Left ventricle myocardium inferior (tissue), 1 donor: ENCODE measurements around the gene TECPR1. TPM values are rescaled to one million over a fixed set of nuclear protein-coding genes. Genes with fewer than 3 reads are reported as not detected.

Source experiments
- DNase-seq: peaks from one replicate; pipeline ENCODE4 v3.0.0-alpha.2; 2020
- H3K27ac ChIP-seq: fragments of 200-600 bp; replicated peaks from 2 replicates; pipeline ENCODE4 v1.8.0; 2021
- H3K27me3 ChIP-seq: fragments of 200-600 bp; 2 replicates; pipeline ENCODE4 v1.8.0; 2021; ENCODE audit warnings: low read depth
- H3K36me3 ChIP-seq: fragments of 200-600 bp; 2 replicates; pipeline ENCODE4 v1.8.0; 2021
- H3K4me1 ChIP-seq: fragments of 200-600 bp; 2 replicates; pipeline ENCODE4 v1.8.0; 2021
- H3K4me3 ChIP-seq: fragments of 200-600 bp; 2 replicates; pipeline ENCODE4 v1.8.0; 2021; ENCODE audit warnings: mild to moderate bottlenecking, moderate library complexity
- H3K9me3 ChIP-seq: fragments of 200-600 bp; replicated peaks from 2 replicates; pipeline ENCODE4 v1.8.0; 2021
- intact Hi-C: fragments of 100-400 bp; cut with micrococcal nuclease; formaldehyde crosslinking; loops from one replicate; pipeline ENCODE4 v1.11.0; 2022
- total RNA-seq: library from RNA; stranded (reverse); fragmentation: NEBNext Ultra II Directional; extraction: Animal tissue kit (Norgen Biotek cat#: 25700); gene quantifications from one replicate; pipeline ENCODE4 v1.2.1, GENCODE V29; 2021
- TF ChIP-seq, protein P1 (sequence below): fragments of 200-600 bp; IDR thresholded peaks from 2 replicates; pipeline ENCODE4 v1.8.0; 2021; ENCODE audit warnings: antibody characterized with exemption, mild to moderate bottlenecking, borderline replicate concordance
- donor health status: DM: no; HTN: yes; CAD: no; lungs with severe emphysema.

Gene TECPR1
- total RNA-seq, 1 donor from 2014 or later, result 17.3 TPM

DNA sequence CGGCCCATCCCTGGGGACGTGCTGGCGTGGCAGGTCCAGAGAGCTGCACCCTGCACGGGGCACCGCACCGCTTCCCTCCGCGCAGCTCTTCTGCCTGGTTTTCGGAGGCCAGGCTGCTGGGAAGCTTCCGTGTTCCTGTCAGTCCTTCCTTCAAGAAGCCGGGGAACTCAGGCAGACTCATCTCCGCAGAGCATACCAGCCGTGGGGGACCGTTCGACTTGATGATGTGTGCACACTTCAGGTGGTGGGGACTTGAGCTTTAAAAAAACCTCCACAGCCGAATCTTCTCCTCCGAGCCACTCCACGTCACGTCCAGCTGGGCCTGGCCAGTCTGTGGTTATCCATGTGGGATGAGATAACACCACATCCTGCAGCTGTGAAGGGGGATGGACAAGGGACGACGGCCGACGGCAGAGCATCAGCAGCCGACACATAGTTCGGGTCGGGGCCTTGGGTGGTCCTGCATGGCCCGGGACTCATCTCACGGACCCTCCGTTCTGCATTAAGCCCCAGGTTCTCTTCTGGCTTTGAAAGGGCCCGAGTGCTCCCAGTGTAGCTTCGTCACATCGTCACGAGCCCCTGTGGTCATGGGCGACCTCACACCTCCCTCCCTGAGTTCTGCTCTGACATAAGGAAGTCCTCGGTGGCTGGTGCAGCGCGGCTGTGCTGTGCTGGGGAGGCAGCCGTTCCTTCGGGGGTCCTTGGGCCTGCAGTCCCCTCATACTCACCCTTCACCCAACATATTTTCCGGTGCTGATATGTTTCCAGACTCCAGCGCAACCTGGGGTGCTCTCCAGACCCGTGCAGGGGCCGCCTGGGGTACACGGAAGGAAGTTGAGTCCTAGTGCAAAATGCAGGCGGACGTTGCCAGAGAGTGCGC, 45.3 kb downstream of the TECPR1 start:
- no peak overlapping the region for H3K27ac ChIP-seq
- DNase-seq, result no peak
- peaks cover 8% of the 10 kb centered on the region for H3K4me1 ChIP-seq
- TF ChIP-seq, protein P1, sequence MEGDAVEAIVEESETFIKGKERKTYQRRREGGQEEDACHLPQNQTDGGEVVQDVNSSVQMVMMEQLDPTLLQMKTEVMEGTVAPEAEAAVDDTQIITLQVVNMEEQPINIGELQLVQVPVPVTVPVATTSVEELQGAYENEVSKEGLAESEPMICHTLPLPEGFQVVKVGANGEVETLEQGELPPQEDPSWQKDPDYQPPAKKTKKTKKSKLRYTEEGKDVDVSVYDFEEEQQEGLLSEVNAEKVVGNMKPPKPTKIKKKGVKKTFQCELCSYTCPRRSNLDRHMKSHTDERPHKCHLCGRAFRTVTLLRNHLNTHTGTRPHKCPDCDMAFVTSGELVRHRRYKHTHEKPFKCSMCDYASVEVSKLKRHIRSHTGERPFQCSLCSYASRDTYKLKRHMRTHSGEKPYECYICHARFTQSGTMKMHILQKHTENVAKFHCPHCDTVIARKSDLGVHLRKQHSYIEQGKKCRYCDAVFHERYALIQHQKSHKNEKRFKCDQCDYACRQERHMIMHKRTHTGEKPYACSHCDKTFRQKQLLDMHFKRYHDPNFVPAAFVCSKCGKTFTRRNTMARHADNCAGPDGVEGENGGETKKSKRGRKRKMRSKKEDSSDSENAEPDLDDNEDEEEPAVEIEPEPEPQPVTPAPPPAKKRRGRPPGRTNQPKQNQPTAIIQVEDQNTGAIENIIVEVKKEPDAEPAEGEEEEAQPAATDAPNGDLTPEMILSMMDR, result no peak
- intact Hi-C loops, result no loop called here
- H3K9me3 ChIP-seq, result no peaks in the 10 kb centered on the region
- H3K36me3 ChIP-seq, result peaks cover 58% of the 10 kb centered on the region
- H3K27me3 ChIP-seq, result peaks cover 8% of the 10 kb centered on the region
- H3K4me3 ChIP-seq, result no peak overlapping the region

DNA sequence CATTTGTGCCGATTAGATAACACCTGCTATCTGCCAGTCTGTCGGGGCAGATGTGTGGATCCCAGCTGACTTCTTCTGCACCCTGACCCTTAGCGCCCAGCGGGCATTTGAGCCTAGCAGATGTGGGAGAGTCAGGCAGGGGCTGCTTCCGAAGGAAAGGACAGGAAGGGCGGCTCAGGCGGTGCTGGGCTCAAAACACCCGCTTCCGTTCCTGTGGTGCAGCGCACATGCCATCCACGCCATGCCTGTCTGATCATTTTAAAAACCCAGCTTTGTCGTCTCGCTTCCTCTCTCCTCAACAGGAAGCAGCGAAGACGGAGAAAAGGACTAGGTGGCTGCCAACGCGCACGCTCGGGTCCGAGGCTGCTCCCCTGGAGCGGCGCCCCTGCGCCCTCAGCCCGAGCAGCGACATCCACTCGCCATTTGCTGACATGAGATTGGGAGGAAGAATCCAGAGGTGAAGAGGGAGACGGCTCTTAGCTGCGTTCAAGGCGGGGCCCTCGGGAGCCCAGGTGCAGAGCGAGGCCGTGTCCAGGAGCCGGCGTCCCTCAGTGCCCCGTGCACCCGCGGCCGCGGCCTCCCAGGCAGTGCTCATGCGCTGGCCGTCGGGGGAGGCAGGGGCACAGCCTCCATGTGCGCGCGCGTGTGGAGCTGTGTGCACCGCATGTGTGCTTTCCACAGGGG, 46.7 kb downstream of the TECPR1 start:
- no peak overlapping the region for H3K27ac ChIP-seq
- no peak for DNase-seq
- TF ChIP-seq, protein P1, result no peak
- H3K27me3 ChIP-seq, result no peaks in the 10 kb centered on the region
- H3K36me3 ChIP-seq, result peaks cover 58% of the 10 kb centered on the region
- H3K9me3 ChIP-seq, result no peaks in the 10 kb centered on the region
- H3K4me1 ChIP-seq, result peaks cover under 1% of the 10 kb centered on the region
- no peak overlapping the region for H3K4me3 ChIP-seq
- intact Hi-C loops, result no loop called here

DNA sequence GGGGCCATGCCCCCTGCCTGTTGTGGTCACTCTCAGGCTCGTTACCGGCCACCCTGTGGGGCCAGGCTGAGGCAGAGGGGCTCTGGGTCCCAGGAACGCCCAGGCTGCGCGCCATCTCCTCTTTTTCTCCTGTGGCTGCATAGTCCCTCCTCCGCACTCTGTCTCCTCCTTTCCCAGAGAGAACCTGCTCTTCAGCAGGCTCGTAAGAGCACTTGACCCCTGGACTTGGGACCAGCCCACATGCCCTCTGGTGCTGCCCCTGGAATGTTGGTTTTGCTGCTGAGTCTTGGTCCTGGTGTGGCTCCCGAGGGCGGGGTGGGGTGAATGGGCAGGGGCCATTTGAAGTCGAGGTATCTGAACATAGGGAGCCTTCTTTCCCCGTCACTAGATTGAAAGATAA, 47.4 kb downstream of the TECPR1 start:
- TF ChIP-seq, protein P1, result no peak
- Histone ChIP-seq H3K4me3 (no peak overlapping the region), H3K27ac (no peak overlapping the region), H3K9me3 (no peaks in the 10 kb centered on the region), H3K36me3 (peaks cover 58% of the 10 kb centered on the region), H3K27me3 (no peaks in the 10 kb centered on the region), H3K4me1 (no peaks in the 10 kb centered on the region)
- intact Hi-C loops, result no loop called here
- DNase-seq, result no peak

DNA sequence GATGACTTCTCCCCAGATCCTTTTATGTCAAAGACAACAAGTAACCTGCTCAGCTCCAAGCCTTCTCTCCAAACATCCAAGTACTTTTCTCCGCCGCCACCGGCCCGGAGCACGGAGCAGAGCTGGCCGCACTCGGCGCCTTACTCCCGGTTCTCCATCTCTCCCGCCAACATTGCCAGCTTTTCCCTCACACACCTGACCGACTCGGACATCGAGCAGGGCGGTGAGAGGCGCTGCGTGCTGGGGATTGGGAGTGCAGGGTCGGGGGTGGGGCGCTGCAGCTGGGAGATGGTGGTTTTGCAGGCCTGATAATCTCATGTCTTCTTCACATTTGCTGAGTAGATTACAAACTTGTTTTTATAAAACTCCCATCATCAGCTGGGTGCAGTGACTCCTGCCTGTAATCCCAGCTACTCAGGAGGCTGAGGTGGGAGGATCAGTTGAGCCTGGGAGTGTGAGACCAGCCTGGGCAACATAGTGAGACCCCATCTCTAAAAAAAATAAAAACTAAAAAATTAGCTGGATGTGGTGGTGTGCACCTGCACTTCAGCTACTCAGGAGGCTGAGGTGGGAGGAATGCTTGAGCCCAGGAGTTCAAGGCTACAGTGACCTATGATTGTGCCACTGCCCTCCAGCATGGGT, 47.9 kb downstream of the TECPR1 start:
- DNase-seq, result no peak
- Histone ChIP-seq H3K27ac (no peak overlapping the region), H3K4me1 (no peaks in the 10 kb centered on the region), H3K4me3 (no peak overlapping the region), H3K9me3 (no peaks in the 10 kb centered on the region), H3K36me3 (peaks cover 62% of the 10 kb centered on the region), H3K27me3 (no peaks in the 10 kb centered on the region)
- intact Hi-C loops, result no loop called here
- TF ChIP-seq, protein P1, result no peak

DNA sequence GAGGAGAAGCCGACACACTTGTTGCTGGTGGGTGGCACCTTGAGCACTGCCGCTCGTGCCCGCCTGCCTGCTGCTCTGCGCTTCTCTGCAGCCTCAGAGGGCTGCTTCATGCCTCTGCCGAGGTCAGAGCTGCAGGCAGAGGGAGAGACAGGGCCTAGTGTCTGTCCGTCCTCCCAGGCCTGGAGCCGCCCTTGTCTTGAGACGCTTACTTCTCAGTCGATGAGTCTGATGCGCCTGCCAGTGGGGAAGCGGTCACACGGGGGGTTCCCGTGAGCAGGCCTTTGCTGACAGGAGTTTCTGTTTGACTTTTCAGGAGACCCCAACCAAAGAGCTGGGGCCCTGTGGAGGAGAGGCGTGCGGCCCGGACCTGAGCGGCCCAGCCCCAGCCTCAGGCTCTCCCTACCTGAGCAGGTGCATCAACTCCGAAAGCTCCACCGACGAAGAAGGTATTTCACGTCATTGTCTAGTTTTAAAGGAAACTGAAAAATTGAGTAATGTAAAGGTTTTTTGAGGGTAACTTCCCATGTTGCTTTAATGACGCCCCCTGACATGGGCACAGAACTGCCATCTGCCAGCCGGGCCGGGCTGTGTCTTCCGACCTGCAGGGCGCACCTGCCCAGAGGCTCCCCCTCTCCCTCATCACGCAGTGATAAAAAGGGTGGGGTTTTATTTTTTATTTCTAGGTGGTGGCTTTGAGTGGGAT, 48.6 kb downstream of the TECPR1 start:
- Histone ChIP-seq H3K4me1 (no peaks in the 10 kb centered on the region), H3K9me3 (peaks cover 3% of the 10 kb centered on the region), H3K4me3 (no peak overlapping the region), H3K27ac (no peak overlapping the region), H3K27me3 (no peaks in the 10 kb centered on the region), H3K36me3 (peaks cover 66% of the 10 kb centered on the region)
- intact Hi-C loops, result no loop called here
- TF ChIP-seq, protein P1, result no peak
- no peak for DNase-seq
